KOPT-K1 (cell line): Measurements from ENCODE around the gene EPM2AIP1.
"Not testable (repeated sequence)": the region's sequence is repeated elsewhere in the genome, so short reads cannot be mapped to it uniquely, and the experiment has no call there.

Experiments used
- H3K27ac ChIP-seq: fragments of 200-600 bp; sonication (generic); 2 replicates; pipeline ENCODE4 v1.5.1; 2016; ENCODE audit warnings: antibody characterized with exemption, mild to moderate bottlenecking, low read depth, low read length; ENCODE audit not compliant: poor library complexity, severe bottlenecking
- H3K36me3 ChIP-seq: fragments of 200-600 bp; sonication (generic); 2 replicates; pipeline ENCODE4 v1.5.1; 2017; ENCODE audit warnings: antibody characterized with exemption, mild to moderate bottlenecking, low read length, moderate library complexity; ENCODE audit not compliant: insufficient read depth
- H3K9me3 ChIP-seq: fragments of 200-600 bp; sonication (generic); 2 replicates; pipeline ENCODE4 v1.5.1; 2017; ENCODE audit warnings: antibody characterized with exemption, low read length, mild to moderate bottlenecking; ENCODE audit not compliant: insufficient read depth, poor library complexity, severe bottlenecking

The EPM2AIP1 gene

DNA sequence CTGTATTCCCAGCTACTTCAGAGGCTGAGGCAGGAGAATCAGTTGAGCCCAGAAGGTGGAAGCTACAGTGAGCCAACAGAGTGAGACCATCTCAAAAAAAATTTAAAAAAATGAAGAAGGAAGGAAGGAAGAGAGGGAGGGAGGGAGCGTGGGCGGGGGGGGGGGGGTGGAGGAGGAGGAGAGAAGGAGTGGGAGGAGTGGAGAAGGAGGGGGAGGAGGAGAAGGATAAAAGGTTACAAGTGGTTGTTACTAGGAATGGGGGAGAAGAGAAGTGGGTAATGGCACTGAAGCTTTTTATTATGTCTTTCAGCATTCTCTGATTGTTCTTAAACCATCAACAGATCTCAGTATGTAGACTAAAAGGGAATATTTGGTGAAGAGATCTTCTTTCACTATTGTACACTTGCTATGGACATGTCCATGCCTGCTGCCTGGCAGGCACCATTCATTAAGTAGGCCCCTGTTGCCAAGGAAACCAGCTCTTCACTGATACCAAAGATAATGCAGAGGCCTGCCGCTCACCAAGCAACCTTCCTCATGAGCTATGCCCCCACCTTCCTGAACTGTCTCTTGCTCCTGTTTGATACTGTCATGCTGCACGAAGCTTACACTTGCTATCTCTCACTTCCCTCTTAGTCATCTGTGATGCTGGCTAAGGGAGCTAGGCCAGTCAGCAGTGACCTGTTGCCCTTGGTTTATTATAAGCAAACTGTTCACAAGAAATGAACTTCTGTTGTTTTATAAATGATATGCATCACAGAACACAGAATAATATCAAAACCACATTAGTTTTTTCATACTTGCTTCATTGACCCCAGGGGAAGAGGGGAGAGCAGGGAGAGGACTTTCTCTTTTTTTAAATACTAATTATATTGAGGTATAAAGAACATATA, 23.1 kb downstream of the EPM2AIP1 start:
- no peaks in the 10 kb centered on the region for H3K36me3 ChIP-seq
- H3K9me3 ChIP-seq: no peaks in the 10 kb centered on the region
- peak overlapping the region; percentile 54 for H3K27ac ChIP-seq

DNA sequence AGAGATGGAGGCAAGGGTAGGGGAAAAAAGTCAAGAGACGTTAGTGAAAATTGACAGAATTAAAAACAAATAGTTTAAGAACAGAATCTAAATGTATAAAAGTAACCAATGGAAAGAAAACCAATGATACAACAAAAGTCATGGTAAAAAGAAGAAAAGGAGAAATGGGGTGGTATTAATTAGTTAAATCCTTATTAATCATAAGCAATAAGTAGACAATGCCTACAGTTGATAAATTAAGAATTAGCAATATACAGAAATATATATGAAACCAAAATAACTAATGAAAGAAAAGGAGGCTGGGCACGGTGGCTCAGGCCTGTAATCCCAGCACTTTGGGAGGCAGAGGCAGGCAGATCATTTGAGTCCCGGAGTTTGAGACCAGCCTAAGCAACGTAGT, 23.8 kb downstream of the EPM2AIP1 start:
- H3K27ac ChIP-seq: peak overlapping the region; percentile 54
- H3K9me3 ChIP-seq: no peaks in the 10 kb centered on the region
- H3K36me3 ChIP-seq: no peaks in the 10 kb centered on the region

DNA sequence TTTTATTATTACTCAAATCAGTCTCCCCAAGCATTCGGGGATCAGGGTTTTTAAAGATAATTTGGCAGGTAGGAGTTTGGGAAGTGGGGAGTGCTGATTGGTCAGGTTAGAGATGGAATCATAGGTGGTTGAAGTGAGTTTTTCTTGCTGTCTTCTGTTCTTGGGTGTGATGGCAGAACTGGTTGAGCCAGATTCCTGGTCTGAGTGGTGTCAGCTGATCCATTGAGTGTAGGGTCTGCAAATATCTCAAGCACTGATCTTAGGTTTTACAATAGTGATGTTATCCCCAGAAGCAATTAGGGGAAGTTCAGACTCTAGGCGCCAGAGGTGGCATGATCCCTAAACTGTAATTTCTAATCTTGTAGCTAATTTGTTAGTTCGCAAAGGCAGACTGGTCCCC, 27.5 kb downstream of the EPM2AIP1 start:
- Histone ChIP-seq H3K27ac (no peak overlapping the region), H3K36me3 (no peaks in the 10 kb centered on the region), H3K9me3 (no peaks in the 10 kb centered on the region)

DNA sequence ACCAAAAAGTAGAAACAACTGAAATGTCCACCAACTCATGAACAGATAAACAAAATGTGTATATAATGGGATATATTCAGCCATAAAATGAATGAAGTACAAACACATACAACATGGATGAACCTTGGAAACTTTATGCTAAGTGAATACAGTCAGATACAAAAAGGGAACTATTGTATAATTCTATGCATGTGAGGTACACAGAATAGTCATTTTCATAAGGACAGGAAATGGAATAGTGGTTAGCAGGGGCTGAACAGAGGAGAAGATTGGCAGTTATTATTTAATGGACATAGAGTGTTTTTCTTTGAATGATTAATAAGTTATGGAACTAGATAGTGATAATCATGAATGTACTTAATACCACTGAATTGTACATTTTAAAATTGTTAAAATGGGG, 28.1 kb downstream of the EPM2AIP1 start:
- no peak overlapping the region for H3K27ac ChIP-seq
- no peaks in the 10 kb centered on the region for H3K9me3 ChIP-seq
- H3K36me3 ChIP-seq: no peaks in the 10 kb centered on the region

DNA sequence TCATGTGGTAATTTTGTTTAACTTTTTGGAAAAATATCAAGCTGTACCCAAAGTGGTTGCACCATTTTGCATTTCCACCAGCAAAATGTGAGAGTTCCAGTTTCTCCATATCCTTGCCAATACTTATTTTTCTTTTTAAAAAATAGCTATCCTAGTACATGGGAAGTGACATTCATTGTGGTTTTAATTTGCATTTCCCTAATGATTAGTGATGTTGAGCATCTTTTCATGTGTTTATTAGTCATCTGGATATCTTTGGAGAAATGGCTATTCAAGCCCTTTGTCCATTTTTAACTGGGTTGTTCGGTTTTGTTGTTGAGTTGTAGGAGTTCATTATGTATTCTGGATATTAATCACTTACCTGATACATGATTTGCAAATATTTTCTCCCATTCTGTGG, 28.6 kb downstream of the EPM2AIP1 start:
- H3K36me3 ChIP-seq: no peaks in the 10 kb centered on the region
- H3K9me3 ChIP-seq: no peaks in the 10 kb centered on the region
- no peak overlapping the region for H3K27ac ChIP-seq

DNA sequence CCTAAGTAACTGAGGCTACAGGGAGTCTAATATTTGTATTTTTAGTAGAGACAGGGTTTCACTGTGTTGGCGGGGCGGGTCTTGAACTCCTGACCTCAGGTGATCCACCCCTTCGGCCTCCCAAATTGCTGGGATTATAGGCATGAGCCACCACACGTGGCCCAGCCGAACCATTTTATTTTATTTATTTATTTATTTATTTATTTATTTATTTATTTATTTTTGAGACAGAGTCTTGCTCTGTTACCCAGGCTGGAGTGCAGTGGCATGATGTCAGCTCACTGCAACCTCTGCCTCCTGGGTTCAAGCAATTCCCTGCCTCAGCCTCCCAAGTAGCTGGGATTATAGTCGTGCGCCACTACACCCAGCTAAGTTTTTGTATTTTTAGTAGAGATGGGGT, 29.9 kb downstream of the EPM2AIP1 start:
- not testable (repeated sequence) for H3K27ac ChIP-seq, H3K36me3 ChIP-seq, H3K9me3 ChIP-seq

DNA sequence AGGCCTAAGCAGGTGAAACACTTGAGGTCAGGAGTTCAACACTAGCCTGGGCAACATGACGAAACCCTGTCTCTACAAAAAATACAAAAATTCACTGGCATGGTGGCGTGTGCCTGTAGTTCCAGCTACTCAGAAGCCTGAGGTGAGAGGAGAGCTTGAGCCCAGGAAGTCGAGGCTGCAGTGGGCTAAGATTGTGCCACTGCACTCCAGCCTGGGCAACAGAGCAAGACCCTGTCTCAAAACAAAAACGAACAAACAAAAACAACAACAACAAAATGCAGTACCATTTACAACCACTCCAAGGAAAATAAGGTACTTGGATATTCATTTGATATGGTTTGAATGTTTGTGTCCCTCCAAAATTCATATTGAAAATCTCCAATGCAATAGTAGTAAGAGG, 32.4 kb downstream of the EPM2AIP1 start:
- Histone ChIP-seq H3K27ac (no peak overlapping the region), H3K9me3 (no peaks in the 10 kb centered on the region), H3K36me3 (no peaks in the 10 kb centered on the region)

DNA sequence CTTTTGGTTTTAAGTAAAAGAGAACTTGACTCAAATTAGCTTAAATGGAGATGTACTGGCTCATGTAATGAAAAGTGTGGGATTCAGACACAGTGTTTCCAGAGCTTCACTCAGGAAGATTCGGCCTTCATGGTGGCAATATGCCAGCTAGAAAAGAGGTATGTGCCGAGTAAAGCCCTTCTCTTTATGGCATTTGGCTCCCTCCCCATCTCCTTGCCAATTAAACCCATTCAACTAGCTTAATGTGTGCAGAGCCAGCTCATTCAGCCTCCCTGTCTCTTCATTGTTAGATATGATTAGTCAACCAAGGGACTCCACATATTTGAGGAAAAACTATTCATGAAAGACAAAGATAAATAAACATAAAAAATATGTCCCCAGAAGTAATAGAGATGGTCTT, 33.1 kb downstream of the EPM2AIP1 start:
- H3K9me3 ChIP-seq: no peaks in the 10 kb centered on the region
- no peaks in the 10 kb centered on the region for H3K36me3 ChIP-seq
- no peak overlapping the region for H3K27ac ChIP-seq

DNA sequence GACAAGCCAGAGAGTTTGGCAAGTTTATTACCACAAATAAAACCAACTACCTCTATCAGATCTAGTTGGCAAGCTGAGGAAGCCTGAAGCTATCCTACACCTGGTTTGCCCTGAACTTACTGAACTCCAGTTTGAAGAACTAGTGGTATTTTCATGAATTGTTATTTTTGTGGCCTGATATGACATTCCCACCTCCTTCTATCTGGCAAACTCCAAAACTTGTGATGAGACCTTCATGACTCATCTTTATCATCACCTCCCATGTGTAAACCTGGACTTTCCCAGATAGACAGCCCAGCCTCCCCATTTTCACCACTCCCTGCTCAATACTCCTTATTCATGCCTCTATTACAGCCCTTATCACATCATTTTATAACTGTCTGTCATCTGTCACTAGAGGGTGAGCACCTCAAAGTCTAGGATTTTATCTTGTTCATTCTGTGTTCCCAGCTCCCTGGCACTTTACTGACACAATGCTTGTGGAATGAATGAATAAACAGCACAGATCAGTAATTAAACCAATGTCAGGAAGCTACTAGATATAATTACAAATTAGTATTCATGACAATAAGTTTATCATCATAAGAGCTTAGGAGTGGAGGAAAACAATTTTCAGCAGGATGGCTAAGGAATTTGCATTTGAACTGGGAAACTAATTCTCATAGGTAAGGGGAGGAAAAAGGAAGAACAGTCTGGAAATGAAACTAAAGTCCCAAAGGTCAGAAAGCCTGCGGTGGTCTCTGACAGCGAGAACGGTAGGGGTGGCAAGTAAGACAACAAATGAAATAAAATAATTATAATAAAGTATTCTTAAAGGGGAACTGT, 34.9 kb downstream of the EPM2AIP1 start:
- Histone ChIP-seq H3K36me3 (no peaks in the 10 kb centered on the region), H3K27ac (peak overlapping the region; percentile 21), H3K9me3 (no peaks in the 10 kb centered on the region)

DNA sequence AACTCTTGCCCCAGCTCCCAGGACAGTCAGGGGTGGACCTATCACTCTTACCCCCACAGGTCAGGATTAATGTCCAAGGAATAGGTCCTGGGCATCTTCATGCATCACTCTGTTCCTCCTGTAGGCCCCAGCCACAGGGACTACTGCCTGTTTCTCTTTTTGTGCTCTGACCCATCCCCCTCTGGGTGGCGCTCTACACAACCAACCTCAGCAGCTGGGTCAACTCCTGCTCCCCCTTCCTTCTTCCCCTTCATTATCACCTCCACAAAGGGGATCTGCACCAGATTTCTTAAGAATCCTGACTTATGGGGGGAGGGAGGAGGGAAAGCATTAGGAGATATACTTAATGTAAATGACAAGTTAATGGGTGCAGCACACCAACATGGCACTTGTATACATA, 35.9 kb downstream of the EPM2AIP1 start:
- Histone ChIP-seq H3K9me3 (no peaks in the 10 kb centered on the region), H3K27ac (no peak overlapping the region), H3K36me3 (no peaks in the 10 kb centered on the region)

DNA sequence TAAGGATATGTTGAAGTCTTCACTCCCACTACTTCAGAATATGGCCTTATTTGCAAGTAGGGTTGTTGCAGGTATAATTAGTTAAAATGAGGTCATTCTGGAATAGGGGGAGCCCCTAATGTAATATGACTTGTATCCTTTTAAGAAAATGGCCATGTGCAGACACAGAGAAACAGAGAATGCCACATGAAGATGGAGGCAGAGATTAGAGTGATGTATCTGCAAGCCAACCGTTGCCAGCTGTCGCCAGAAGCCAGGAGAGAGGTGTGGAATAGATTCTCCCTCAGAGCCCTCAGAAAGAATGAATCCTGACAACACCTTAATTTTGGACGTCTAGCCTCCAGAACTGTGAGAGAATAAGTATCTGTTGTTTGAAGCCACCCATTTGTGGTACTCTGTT, 36.8 kb downstream of the EPM2AIP1 start:
- no peak overlapping the region for H3K27ac ChIP-seq
- no peaks in the 10 kb centered on the region for H3K36me3 ChIP-seq
- no peaks in the 10 kb centered on the region for H3K9me3 ChIP-seq

DNA sequence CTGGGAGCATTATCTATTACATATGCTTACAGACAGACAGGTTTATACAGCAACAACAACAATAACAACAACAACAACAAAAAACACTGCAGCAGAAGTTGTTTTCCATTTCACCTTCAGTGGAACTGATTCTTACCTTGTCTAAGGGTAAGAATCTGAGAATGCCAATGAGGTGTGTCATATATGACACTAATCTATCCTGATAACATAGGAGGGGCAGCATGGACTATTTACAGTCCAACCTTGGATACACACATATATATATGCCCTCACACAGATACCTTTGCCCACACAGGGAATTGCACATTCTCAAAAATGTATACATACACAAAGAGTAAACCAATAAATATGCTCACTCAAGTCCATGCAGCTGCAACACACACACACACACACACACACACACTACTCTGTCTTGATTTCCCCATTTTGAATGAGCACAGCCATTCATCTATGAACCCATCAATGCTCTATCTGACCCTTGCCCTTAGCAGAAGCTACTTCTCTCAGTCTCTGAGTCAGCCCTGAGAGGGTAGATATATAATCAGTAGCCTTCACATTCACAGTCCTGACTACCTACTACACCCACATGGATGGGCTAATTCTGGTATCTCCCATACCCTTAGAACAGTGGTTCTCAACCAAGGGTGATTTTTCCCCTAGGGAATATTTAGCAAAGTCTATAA, 38.3 kb downstream of the EPM2AIP1 start:
- Histone ChIP-seq H3K9me3 (no peaks in the 10 kb centered on the region), H3K36me3 (no peaks in the 10 kb centered on the region), H3K27ac (no peak overlapping the region)

DNA sequence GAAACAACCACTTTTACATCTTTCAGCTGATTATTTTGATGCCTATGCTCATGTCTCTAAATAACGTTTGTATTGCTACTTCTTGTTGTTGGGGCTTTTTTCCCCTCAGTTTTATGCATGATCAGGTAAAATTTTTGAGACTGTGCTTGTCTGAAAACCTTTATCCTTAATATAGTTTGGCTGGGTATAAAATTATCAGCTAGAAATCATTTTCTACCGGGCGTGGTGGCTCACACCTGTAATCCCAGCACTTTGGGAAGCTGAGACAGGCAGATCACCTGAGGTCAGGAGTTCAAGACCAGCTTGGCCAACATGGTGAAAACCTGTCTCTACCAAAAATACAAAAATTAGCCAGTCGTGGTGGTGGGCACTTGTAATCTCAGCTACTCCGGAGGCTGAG, 45.1 kb downstream of the EPM2AIP1 start:
- H3K9me3 ChIP-seq: peaks cover 43% of the 10 kb centered on the region
- H3K27ac ChIP-seq, H3K36me3 ChIP-seq: not testable (repeated sequence)

DNA sequence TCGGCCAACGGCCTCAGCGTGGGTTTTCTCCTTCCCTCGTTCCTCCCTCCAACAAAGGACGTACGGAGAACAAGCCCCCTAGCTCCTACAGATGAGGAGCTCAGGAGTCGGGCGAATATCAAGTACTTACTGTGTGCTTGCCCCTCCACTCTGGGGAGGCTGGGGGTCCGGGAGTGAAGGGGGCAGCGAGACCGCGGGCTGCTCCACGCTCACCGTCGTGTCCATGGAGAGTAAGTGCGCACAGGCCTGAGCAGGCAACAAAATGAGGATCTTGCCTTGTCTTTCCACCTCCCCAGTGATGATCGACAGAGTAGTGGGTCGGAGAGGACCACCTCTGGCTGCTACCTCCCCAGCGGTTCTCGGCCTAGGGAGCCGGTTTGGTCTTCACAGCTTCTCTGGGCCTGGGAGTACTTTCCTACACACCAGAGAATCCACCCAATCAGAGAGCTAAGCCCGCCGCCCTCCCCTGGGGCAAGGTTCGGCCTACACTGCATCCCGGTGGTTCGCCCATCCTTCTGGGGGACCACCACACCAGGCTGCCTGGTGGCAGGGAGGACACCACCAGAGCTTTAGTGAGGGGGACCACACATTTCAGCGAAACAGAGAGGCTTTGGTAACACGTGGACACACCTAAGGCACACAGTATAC, 47.5 kb downstream of the EPM2AIP1 start:
- Histone ChIP-seq H3K27ac (peak overlapping the region; percentile 45), H3K36me3 (no peaks in the 10 kb centered on the region), H3K9me3 (peaks cover 43% of the 10 kb centered on the region)
